ENCODE measurements around the gene LRP1B.

Gene LRP1B

DNA sequence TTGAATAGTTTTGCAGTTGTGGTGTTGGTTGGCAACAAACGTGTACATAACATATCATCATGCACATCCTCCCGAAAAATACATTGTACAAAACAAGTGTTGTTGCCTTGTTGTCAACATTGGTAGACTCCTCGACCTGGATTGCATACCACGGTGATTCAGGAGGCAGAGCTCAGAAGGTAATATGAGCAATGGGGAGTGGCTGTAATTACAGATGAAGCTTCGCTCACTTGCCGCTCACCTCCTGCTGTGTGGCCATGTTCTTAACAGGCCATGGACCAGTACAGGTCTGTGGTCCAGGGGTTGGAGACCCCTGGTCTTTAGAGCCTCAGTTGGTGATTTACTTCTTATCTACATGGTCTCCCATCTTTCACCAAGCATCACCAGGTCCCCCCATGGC lies 1927.5 kb downstream of the LRP1B start:
- H3K4me2 ChIP-seq (ENCODE audit: low read depth, low read length, poor library complexity, severe bottlenecking) = no peak overlapping the region
- TF ChIP-seq EZH2phosphoT487 (IDR thresholded peaks at IDR 0.05; ENCODE audit: borderline replicate concordance) = no peak
- TF ChIP-seq, protein P1, sequence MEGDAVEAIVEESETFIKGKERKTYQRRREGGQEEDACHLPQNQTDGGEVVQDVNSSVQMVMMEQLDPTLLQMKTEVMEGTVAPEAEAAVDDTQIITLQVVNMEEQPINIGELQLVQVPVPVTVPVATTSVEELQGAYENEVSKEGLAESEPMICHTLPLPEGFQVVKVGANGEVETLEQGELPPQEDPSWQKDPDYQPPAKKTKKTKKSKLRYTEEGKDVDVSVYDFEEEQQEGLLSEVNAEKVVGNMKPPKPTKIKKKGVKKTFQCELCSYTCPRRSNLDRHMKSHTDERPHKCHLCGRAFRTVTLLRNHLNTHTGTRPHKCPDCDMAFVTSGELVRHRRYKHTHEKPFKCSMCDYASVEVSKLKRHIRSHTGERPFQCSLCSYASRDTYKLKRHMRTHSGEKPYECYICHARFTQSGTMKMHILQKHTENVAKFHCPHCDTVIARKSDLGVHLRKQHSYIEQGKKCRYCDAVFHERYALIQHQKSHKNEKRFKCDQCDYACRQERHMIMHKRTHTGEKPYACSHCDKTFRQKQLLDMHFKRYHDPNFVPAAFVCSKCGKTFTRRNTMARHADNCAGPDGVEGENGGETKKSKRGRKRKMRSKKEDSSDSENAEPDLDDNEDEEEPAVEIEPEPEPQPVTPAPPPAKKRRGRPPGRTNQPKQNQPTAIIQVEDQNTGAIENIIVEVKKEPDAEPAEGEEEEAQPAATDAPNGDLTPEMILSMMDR (conservative IDR thresholded peaks at IDR 0.05; ENCODE audit: low read length) = no peak

DNA sequence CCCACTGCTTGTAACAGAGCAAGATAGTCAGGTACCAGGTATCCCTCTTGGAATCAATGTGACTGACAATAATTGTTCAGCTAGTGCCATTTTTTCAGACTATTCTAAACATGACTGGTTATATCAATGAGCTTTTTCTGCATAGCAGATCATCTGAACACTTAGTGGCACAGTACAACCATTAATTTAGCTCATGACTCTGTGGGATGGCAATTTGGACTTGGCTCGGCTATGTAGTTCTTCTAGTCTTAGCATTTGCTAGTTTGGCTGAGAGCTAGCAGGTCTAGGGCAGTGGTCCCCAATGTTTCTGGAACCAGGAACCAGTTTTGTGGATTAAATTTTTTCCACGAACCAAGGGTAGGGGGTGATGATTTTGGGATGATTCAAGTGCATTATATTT lies 1929.2 kb downstream of the LRP1B start:
- no peaks in the 10 kb centered on the region for H3K4me1 ChIP-seq (ENCODE audit: insufficient read depth, low read length, poor library complexity, severe bottlenecking)
- no peak for TF ChIP-seq EZH2phosphoT487 (IDR thresholded peaks at IDR 0.05; ENCODE audit: borderline replicate concordance)
- TF ChIP-seq, protein P1 (conservative IDR thresholded peaks at IDR 0.05; ENCODE audit: low read length) = no peak
- H3K9ac ChIP-seq (ENCODE audit: low read depth, low read length, poor library complexity, severe bottlenecking) = no peak overlapping the region
- H3K79me2 ChIP-seq (ENCODE audit: insufficient read depth, low read length) = no peaks in the 10 kb centered on the region
- H4K20me1 ChIP-seq (ENCODE audit: insufficient read depth, low read length, poor library complexity, severe bottlenecking) = no peaks in the 10 kb centered on the region
- no peaks in the 10 kb centered on the region for H3K9me2 ChIP-seq (replicated peaks; ENCODE audit: low read depth, low read length)
- no peaks in the 10 kb centered on the region for H3K27me3 ChIP-seq (ENCODE audit: insufficient read depth, low read length, poor library complexity, severe bottlenecking)
- no peaks in the 10 kb centered on the region for H3F3A ChIP-seq (ENCODE audit: low read depth)
- H3K4me2 ChIP-seq (ENCODE audit: low read depth, low read length, poor library complexity, severe bottlenecking) = no peak overlapping the region
- no peaks in the 10 kb centered on the region for H3K36me3 ChIP-seq (ENCODE audit: insufficient read depth, low read length)
- no peak overlapping the region for H3K4me3 ChIP-seq (ENCODE audit: low read length, poor library complexity, severe bottlenecking)
- no peaks in the 10 kb centered on the region for H3K9me3 ChIP-seq (ENCODE audit: insufficient read depth, low read depth, low read length)
- H2AFZ ChIP-seq (ENCODE audit: low read length) = no peak overlapping the region

More for the DNA sequence above, 1927.5 kb downstream of the LRP1B start:
- Histone ChIP-seq H4K20me1 (ENCODE audit: insufficient read depth, low read length, poor library complexity, severe bottlenecking) (no peaks in the 10 kb centered on the region), H2AFZ (ENCODE audit: low read length) (no peak overlapping the region), H3K4me1 (ENCODE audit: insufficient read depth, low read length, poor library complexity, severe bottlenecking) (no peaks in the 10 kb centered on the region), H3K27me3 (ENCODE audit: insufficient read depth, low read length, poor library complexity, severe bottlenecking) (no peaks in the 10 kb centered on the region), H3K4me3 (ENCODE audit: low read length, poor library complexity, severe bottlenecking) (no peak overlapping the region), H3K9me2 (replicated peaks; ENCODE audit: low read depth, low read length) (no peaks in the 10 kb centered on the region), H3K9me3 (ENCODE audit: insufficient read depth, low read depth, low read length) (no peaks in the 10 kb centered on the region), H3K36me3 (ENCODE audit: insufficient read depth, low read length) (no peaks in the 10 kb centered on the region), H3K9ac (ENCODE audit: low read depth, low read length, poor library complexity, severe bottlenecking) (no peak overlapping the region), H3F3A (ENCODE audit: low read depth) (no peaks in the 10 kb centered on the region), H3K79me2 (ENCODE audit: insufficient read depth, low read length) (no peaks in the 10 kb centered on the region)

DNA sequence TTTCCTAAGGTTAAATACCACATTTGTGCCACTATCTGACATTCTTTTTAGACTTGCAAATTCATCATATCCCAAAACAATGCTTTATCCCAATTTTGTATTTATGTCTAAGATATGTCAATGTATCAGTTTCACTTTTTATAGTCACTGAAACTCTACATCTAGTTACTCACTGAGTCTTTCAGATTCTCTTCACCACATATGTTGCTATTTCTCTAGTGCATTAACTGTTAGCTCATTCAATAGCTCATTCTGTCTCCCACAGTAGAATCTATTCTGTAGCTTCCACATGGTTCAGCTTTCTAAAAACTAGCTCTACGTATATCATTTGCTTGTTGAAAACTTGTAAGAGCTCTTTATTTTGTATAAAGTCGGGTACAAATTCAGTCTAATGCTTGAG lies 1930.1 kb downstream of the LRP1B start:
- Histone ChIP-seq H3K36me3 (ENCODE audit: insufficient read depth, low read length) (no peaks in the 10 kb centered on the region), H3K4me3 (ENCODE audit: low read length, poor library complexity, severe bottlenecking) (no peak overlapping the region), H4K20me1 (ENCODE audit: insufficient read depth, low read length, poor library complexity, severe bottlenecking) (no peaks in the 10 kb centered on the region), H3K79me2 (ENCODE audit: insufficient read depth, low read length) (no peaks in the 10 kb centered on the region), H2AFZ (ENCODE audit: low read length) (no peak overlapping the region), H3K4me2 (ENCODE audit: low read depth, low read length, poor library complexity, severe bottlenecking) (no peak overlapping the region), H3K4me1 (ENCODE audit: insufficient read depth, low read length, poor library complexity, severe bottlenecking) (no peaks in the 10 kb centered on the region), H3K9ac (ENCODE audit: low read depth, low read length, poor library complexity, severe bottlenecking) (no peak overlapping the region), H3K9me3 (ENCODE audit: insufficient read depth, low read depth, low read length) (no peaks in the 10 kb centered on the region), H3F3A (ENCODE audit: low read depth) (no peaks in the 10 kb centered on the region), H3K27me3 (ENCODE audit: insufficient read depth, low read length, poor library complexity, severe bottlenecking) (no peaks in the 10 kb centered on the region), H3K9me2 (replicated peaks; ENCODE audit: low read depth, low read length) (no peaks in the 10 kb centered on the region)
- TF ChIP-seq, protein P1 (conservative IDR thresholded peaks at IDR 0.05; ENCODE audit: low read length) = no peak
- TF ChIP-seq EZH2phosphoT487 (IDR thresholded peaks at IDR 0.05; ENCODE audit: borderline replicate concordance) = no peak
